A549 (cell line): ENCODE results near the gene ASB18. TPM values are rescaled to one million over a fixed set of nuclear protein-coding genes. Genes with fewer than 3 reads are reported as not detected.

Source experiments
- ATAC-seq, 2 experiments: fragments of 200-7000 bp in 1 of 2; fragments of >200 bp in 1 of 2; cut with Nextera tagmentation in 1 of 2; cut with Tn5 transposase in 1 of 2; 3 replicates each; pipeline versions ENCODE4 v1.8.0 to v1.9.1; 2018 to 2020; ENCODE audit warnings: mild to moderate bottlenecking in 1 of 2, moderate library complexity in 1 of 2
- CTCF ChIA-PET: fragments of 300-600 bp; sonication (Branson Sonifier 250); formaldehyde crosslinking; extraction: SDS; loops from one replicate; lab custom pipeline; 2021; ENCODE audit warnings: antibody characterized with exemption, inconsistent platforms; lab: Yijun Ruan, JAX
- POLR2A ChIA-PET: fragments of 350-600 bp; formaldehyde crosslinking; extraction: SDS; loops from one replicate; lab custom pipeline; 2021; ENCODE audit warnings: antibody characterized with exemption, inconsistent platforms; lab: Yijun Ruan, JAX
- DNase-seq, 2 experiments: peaks; one replicate each; pipeline versions ENCODE4 v3.0.0 to v3.0.0-alpha.2; 2011 to 2016; ENCODE audit warnings: low read depth in 1 of 2, low spot score in 1 of 2
- FAIRE-seq: peaks from 2 replicates; lab custom pipeline; 2011; peaks lifted over from hg19 to GRCh38; lab: Jason Lieb, UNC
- H3K27ac ChIP-seq, 2 experiments: fragments of >200 bp; sonication (Bioruptor Twin); formaldehyde crosslinking; 3 replicates each; pipeline ENCODE4 v1.5.1; 2016 to 2017
- H3K4me1 ChIP-seq: fragments of >200 bp; sonication (Bioruptor Twin); formaldehyde crosslinking; 3 replicates; pipeline ENCODE4 v1.6.1; 2016
- H3K4me2 ChIP-seq: fragments of >200 bp; sonication (Bioruptor Twin); formaldehyde crosslinking; 3 replicates; pipeline ENCODE4 v1.6.1; 2016
- H3K4me3 ChIP-seq: fragments of >200 bp; sonication (Bioruptor Twin); formaldehyde crosslinking; 3 replicates; pipeline ENCODE4 v1.5.1; 2016
- H3K9me3 ChIP-seq: fragments of >200 bp; sonication (Bioruptor Twin); formaldehyde crosslinking; 3 replicates; pipeline ENCODE4 v1.6.1; 2016
- BHLHE40 ChIP-seq: IDR thresholded peaks from 2 replicates; pipeline ENCODE4 v1.6.1; 2012; ENCODE audit warnings: low read depth, low read length, inconsistent platforms
- CBX2 ChIP-seq: fragments of 200-600 bp; sonication (generic); IDR thresholded peaks from 2 replicates; pipeline ENCODE4 v1.6.1; 2016; ENCODE audit warnings: low read depth, mild to moderate bottlenecking, borderline replicate concordance
- CEBPB ChIP-seq, 2 experiments: fragments of >200 bp in 1 of 2; sonication (Bioruptor Twin) in 1 of 2; formaldehyde crosslinking in 1 of 2; IDR thresholded peaks; 2 replicates each; pipeline ENCODE4 v1.6.1; 2012 to 2016
- CHD2 ChIP-seq: fragments of 150-350 bp; IDR thresholded peaks from 2 replicates; pipeline ENCODE4 v1.6.1; 2014; ENCODE audit warnings: low read length; ENCODE audit not compliant: partially characterized antibody
- EHF ChIP-seq: fragments of 250-450 bp; sonication (Bioruptor Pico); IDR thresholded peaks from 2 replicates; pipeline ENCODE4 v1.5.0; 2020; ENCODE audit warnings: mild to moderate bottlenecking
- EP300 ChIP-seq, 2 experiments: fragments of >200 bp; sonication (Bioruptor Twin); formaldehyde crosslinking; IDR thresholded peaks; 2 replicates in 1 of 2; 3 replicates in 1 of 2; pipeline ENCODE4 v1.6.1; 2016 to 2017
- FOSL2 ChIP-seq, 2 experiments: fragments of 450-650 bp in 1 of 2; fragments of >200 bp in 1 of 2; sonication (Bioruptor Twin) in 1 of 2; formaldehyde crosslinking; IDR thresholded peaks; 2 replicates each; pipeline versions ENCODE4 v1.5.0 to v1.6.1; 2016 to 2020; ENCODE audit warnings: mild to moderate bottlenecking in 1 of 2, moderate library complexity in 1 of 2
- GATA3 ChIP-seq: IDR thresholded peaks from 2 replicates; pipeline ENCODE4 v1.6.1; 2012; ENCODE audit warnings: borderline replicate concordance
- HDAC2 ChIP-seq: fragments of 200-600 bp; sonication (generic); IDR thresholded peaks from 2 replicates; pipeline ENCODE4 v1.6.1; 2016
- HEYL ChIP-seq: fragments of 250-450 bp; sonication (Bioruptor Pico); IDR thresholded peaks from 2 replicates; pipeline ENCODE4 v1.8.0; 2021; ENCODE audit warnings: mild to moderate bottlenecking, moderate library complexity
- HOXA7 ChIP-seq: fragments of 250-450 bp; sonication (Bioruptor Pico); IDR thresholded peaks from 2 replicates; pipeline ENCODE4 v1.5.0; 2020; ENCODE audit warnings: mild to moderate bottlenecking, moderate library complexity
- HOXB13 ChIP-seq: fragments of 250-450 bp; sonication (Bioruptor Pico); IDR thresholded peaks from 2 replicates; pipeline ENCODE4 v1.5.0; 2020; ENCODE audit warnings: low read depth, mild to moderate bottlenecking, moderate library complexity
- HOXB5 ChIP-seq: fragments of 250-450 bp; sonication (Bioruptor Pico); IDR thresholded peaks from 2 replicates; pipeline ENCODE4 v1.5.0; 2020; ENCODE audit warnings: mild to moderate bottlenecking, moderate library complexity
- JUNB ChIP-seq: fragments of >200 bp; sonication (Bioruptor Twin); formaldehyde crosslinking; IDR thresholded peaks from 2 replicates; pipeline ENCODE4 v1.6.1; 2016
- KDM1A ChIP-seq: fragments of 200-600 bp; sonication (generic); IDR thresholded peaks from 2 replicates; pipeline ENCODE4 v1.6.1; 2016; ENCODE audit warnings: low read depth, mild to moderate bottlenecking
- KDM5A ChIP-seq: fragments of 200-600 bp; sonication (generic); IDR thresholded peaks from 2 replicates; pipeline ENCODE4 v1.6.1; 2016; ENCODE audit warnings: antibody characterized with exemption, mild to moderate bottlenecking
- MAFK ChIP-seq: fragments of 450-650 bp; IDR thresholded peaks from 2 replicates; pipeline ENCODE4 v1.6.1; 2014; ENCODE audit not compliant: partially characterized antibody
- MYC ChIP-seq: IDR thresholded peaks from 2 replicates; pipeline ENCODE4 v1.6.1; 2012; ENCODE audit warnings: mild to moderate bottlenecking, inconsistent platforms, low read length, improper control_type of control experiment, borderline replicate concordance
- NFE2L2 ChIP-seq: fragments of 150-350 bp; conservative IDR thresholded peaks from 2 replicates; pipeline ENCODE4 v1.6.1; 2014; ENCODE audit warnings: low read length
- RARB ChIP-seq: fragments of 250-450 bp; sonication (Bioruptor Pico); IDR thresholded peaks from 2 replicates; pipeline ENCODE4 v1.8.0; 2021; ENCODE audit warnings: mild to moderate bottlenecking, moderate library complexity
- RNF2 ChIP-seq: fragments of 200-600 bp; sonication (generic); IDR thresholded peaks from 2 replicates; pipeline ENCODE4 v1.6.1; 2016; ENCODE audit warnings: low read depth, mild to moderate bottlenecking, antibody characterized with exemption, moderate library complexity, borderline replicate concordance
- SMC3 ChIP-seq: fragments of >200 bp; sonication (Bioruptor Twin); formaldehyde crosslinking; IDR thresholded peaks from 3 replicates; pipeline ENCODE4 v1.6.1; 2018; ENCODE audit warnings: inconsistent platforms
- ZFP36 ChIP-seq: fragments of 450-650 bp; IDR thresholded peaks from 2 replicates; pipeline ENCODE4 v1.6.1; 2014; ENCODE audit warnings: borderline replicate concordance; ENCODE audit not compliant: partially characterized antibody
- ZSCAN20 ChIP-seq: fragments of 250-450 bp; sonication (Bioruptor Pico); IDR thresholded peaks from 2 replicates; pipeline ENCODE4 v1.8.0; 2022; ENCODE audit warnings: mild to moderate bottlenecking, moderate library complexity
- WGBS: methylation state at CpG from one replicate; pipeline ENCODE4 v1.1.6; 2017; ENCODE audit errors: missing lambda C conversion rate; 5-methylcytosine and 5-hydroxymethylcytosine counted together
- polyA plus RNA-seq, 4 experiments: library from polyadenylated mRNA; depleted of rRNA in 3 of 4; stranded (reverse); fragments of >200 nt; fragmentation: RNase III in 1 of 4; extraction: RNeasy Plus Mini Kit Qiagen cat#74134 plus additional on column Dnase treatment in 1 of 4; gene quantifications; 2 replicates in 3 of 4; 3 replicates in 1 of 4; pipeline ENCODE4 v1.2.3, GENCODE V29; 2011 to 2017
- TF ChIP-seq, protein P1 (sequence below): fragments of >200 bp; sonication (Bioruptor Twin); formaldehyde crosslinking; IDR thresholded peaks from 2 replicates; pipeline ENCODE4 v1.6.1; 2016
- TF ChIP-seq, protein P2 (sequence below): IDR thresholded peaks from 2 replicates; pipeline ENCODE4 v1.6.1; 2012
- TF ChIP-seq, protein P3 (sequence below): fragments of 250-450 bp; sonication (Bioruptor Pico); IDR thresholded peaks from 2 replicates; pipeline ENCODE4 v1.5.0; 2021; ENCODE audit warnings: mild to moderate bottlenecking, moderate library complexity, borderline replicate concordance
- TF ChIP-seq, protein P4 (sequence below): IDR thresholded peaks from 2 replicates; pipeline ENCODE4 v1.6.1; 2012; ENCODE audit warnings: low read depth, borderline replicate concordance
- TF ChIP-seq, protein P5 (sequence below): fragments of >200 bp; sonication (Bioruptor Twin); formaldehyde crosslinking; IDR thresholded peaks from 3 replicates; pipeline ENCODE4 v1.6.1; 2016
- TF ChIP-seq, protein P6 (sequence below): fragments of 250-450 bp; sonication (Bioruptor Pico); IDR thresholded peaks from 2 replicates; pipeline ENCODE4 v1.5.0; 2020; ENCODE audit warnings: low read depth, mild to moderate bottlenecking, moderate library complexity

The ASB18 gene
- polyA plus RNA-seq, 2 of the 4 experiments (the other 2 are of a cell fraction): not detected

DNA sequence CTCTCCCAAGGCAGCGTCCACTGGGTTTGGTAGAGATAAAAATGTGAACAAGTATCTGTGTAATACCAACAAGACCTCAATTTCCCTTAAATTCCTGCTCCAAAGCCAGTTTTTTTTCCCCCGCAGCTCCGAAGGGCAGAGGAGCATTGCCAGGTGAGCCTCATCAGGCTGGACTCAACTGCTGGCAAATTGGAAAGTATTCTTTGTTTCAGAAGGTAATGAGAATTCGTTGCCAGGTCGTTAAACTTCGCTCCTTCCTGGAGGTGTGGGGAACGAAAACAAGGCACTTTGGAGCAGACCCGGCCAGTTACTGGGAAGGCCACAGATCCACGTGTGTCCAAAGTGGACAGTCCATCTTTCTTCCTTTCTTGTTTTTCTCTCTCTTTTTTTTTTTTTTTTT is 30.4 kb upstream of the ASB18 start:
- no peak for TF ChIP-seq HOXA7 (CRISPR knock-in tag)
- TF ChIP-seq, protein P1, sequence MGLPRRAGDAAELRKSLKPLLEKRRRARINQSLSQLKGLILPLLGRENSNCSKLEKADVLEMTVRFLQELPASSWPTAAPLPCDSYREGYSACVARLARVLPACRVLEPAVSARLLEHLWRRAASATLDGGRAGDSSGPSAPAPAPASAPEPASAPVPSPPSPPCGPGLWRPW: no peak
- no peak for TF ChIP-seq CBX2
- no peak for TF ChIP-seq CEBPB (IDR thresholded peaks at IDR 0.05)
- no peak for TF ChIP-seq BHLHE40
- no peak for TF ChIP-seq HEYL (CRISPR knock-in tag)
- TF ChIP-seq ZSCAN20 (CRISPR knock-in tag): no peak
- no peak for TF ChIP-seq HDAC2
- TF ChIP-seq, protein P2, sequence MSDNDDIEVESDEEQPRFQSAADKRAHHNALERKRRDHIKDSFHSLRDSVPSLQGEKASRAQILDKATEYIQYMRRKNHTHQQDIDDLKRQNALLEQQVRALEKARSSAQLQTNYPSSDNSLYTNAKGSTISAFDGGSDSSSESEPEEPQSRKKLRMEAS: no peak
- no peak for TF ChIP-seq KDM5A
- TF ChIP-seq EHF (CRISPR knock-in tag): no peak
- no peak for TF ChIP-seq ZFP36
- no peak for TF ChIP-seq NFE2L2
- no peak for TF ChIP-seq RARB (CRISPR knock-in tag)
- H3K4me2 ChIP-seq: no peak overlapping the region
- DNase-seq: no peak
- ATAC-seq: no peak
- 72% methylated on average over 9 of the region's 9 CpGs for WGBS
- no peaks in the 10 kb centered on the region for H3K4me1 ChIP-seq
- no peak overlapping the region for H3K4me3 ChIP-seq
- no peak overlapping the region for H3K27ac ChIP-seq
- ChIA-PET POLR2A (no interaction called here), CTCF (no interaction called here)
- no peak for FAIRE-seq
- H3K9me3 ChIP-seq: no peaks in the 10 kb centered on the region

DNA sequence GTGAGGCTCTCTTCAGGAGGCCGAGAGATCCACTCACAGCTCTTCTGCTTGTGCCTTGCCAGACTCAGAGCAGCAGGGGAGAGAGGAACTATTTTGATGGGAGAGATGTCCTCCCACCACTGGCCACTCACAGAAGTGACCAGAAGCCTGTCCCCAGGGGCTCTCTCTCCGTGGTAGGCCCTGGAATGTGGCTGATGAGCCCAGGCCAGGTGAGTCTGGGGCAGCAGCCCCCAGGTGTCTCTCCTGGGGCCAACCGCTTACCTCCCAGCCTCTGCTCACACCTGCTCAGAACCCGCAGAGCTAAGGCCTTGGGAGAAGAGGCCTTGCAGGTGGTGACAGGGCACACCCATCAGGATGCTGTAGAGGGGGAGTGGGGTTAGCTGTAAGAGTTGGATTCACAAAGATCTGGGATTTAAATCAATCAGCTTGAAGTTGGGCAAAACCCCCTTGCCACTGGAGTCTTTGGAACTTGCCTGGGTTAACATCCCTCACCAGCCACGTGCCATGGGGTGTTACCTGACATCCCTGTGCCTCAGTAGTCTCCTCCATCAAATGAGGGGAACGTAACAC is 29.1 kb upstream of the ASB18 start:
- Histone ChIP-seq H3K4me1 (no peaks in the 10 kb centered on the region), H3K27ac (no peak overlapping the region), H3K4me3 (no peak overlapping the region), H3K9me3 (no peaks in the 10 kb centered on the region), H3K4me2 (no peak overlapping the region)
- ATAC-seq (no peak), DNase-seq (no peak), FAIRE-seq (no peak)
- TF ChIP-seq CEBPB (IDR thresholded peaks at IDR 0.05) (no peak), HDAC2 (no peak), RNF2 (no peak), HOXB5 (CRISPR knock-in tag) (no peak), CHD2 (no peak), RARB (CRISPR knock-in tag) (no peak), MYC (no peak), JUNB (no peak), SMC3 (no peak)
- TF ChIP-seq, protein P3, sequence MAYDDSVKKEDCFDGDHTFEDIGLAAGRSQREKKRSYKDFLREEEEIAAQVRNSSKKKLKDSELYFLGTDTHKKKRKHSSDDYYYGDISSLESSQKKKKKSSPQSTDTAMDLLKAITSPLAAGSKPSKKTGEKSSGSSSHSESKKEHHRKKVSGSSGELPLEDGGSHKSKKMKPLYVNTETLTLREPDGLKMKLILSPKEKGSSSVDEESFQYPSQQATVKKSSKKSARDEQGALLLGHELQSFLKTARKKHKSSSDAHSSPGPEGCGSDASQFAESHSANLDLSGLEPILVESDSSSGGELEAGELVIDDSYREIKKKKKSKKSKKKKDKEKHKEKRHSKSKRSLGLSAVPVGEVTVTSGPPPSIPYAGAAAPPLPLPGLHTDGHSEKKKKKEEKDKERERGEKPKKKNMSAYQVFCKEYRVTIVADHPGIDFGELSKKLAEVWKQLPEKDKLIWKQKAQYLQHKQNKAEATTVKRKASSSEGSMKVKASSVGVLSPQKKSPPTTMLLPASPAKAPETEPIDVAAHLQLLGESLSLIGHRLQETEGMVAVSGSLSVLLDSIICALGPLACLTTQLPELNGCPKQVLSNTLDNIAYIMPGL (CRISPR knock-in tag): no peak
- ChIA-PET POLR2A (no interaction called here), CTCF (no interaction called here)
- 53% methylated on average over 3 of the region's 6 CpGs for WGBS

DNA sequence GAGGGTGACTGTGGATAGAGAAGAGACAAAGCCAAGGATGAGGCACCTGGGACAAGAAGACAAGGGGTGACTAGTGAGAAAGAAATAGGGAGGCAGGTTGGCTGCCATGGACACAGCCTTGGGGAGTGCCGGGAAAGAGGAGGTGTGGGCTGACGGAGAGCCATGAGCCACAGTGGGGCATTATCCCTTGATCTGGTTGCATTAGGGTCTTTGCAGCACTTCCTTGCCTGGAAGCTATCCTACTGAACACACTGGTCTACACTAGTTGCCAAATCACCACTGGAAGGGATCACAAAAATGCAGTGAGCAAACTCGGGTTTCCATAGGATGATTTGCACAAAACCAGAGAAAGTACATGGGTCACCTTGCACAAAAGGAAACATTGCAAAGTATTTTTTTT is 27.7 kb upstream of the ASB18 start:
- ChIA-PET CTCF (no interaction called here), POLR2A (no interaction called here)
- Histone ChIP-seq H3K27ac (no peak overlapping the region), H3K4me1 (peaks cover 4% of the 10 kb centered on the region; the same call in 2 of the 3 replicates), H3K4me3 (no peak overlapping the region), H3K9me3 (no peaks in the 10 kb centered on the region), H3K4me2 (no peak overlapping the region)
- no peak for DNase-seq
- WGBS: 53% methylated on average over 3 of the region's 3 CpGs
- FAIRE-seq: no peak
- no peak for ATAC-seq
- TF ChIP-seq, protein P1: no peak
- no peak for TF ChIP-seq MAFK
- no peak for TF ChIP-seq HOXB13
- no peak for TF ChIP-seq EP300 (IDR thresholded peaks at IDR 0.05)
- TF ChIP-seq HEYL (CRISPR knock-in tag): no peak
- no peak for TF ChIP-seq ZSCAN20 (CRISPR knock-in tag)
- TF ChIP-seq HDAC2: no peak
- TF ChIP-seq KDM1A: no peak
- no peak for TF ChIP-seq HOXB5 (CRISPR knock-in tag)
- TF ChIP-seq GATA3: no peak
- no peak for TF ChIP-seq FOSL2 (IDR thresholded peaks at IDR 0.05)
- no peak for TF ChIP-seq FOSL2 (CRISPR knock-in tag; IDR thresholded peaks at IDR 0.05)
- TF ChIP-seq NFE2L2: no peak
- TF ChIP-seq, protein P4, sequence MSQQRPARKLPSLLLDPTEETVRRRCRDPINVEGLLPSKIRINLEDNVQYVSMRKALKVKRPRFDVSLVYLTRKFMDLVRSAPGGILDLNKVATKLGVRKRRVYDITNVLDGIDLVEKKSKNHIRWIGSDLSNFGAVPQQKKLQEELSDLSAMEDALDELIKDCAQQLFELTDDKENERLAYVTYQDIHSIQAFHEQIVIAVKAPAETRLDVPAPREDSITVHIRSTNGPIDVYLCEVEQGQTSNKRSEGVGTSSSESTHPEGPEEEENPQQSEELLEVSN: no peak
- no peak for TF ChIP-seq MYC
- TF ChIP-seq, protein P5, sequence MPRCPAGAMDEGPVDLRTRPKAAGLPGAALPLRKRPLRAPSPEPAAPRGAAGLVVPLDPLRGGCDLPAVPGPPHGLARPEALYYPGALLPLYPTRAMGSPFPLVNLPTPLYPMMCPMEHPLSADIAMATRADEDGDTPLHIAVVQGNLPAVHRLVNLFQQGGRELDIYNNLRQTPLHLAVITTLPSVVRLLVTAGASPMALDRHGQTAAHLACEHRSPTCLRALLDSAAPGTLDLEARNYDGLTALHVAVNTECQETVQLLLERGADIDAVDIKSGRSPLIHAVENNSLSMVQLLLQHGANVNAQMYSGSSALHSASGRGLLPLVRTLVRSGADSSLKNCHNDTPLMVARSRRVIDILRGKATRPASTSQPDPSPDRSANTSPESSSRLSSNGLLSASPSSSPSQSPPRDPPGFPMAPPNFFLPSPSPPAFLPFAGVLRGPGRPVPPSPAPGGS: no peak
- TF ChIP-seq, protein P6, sequence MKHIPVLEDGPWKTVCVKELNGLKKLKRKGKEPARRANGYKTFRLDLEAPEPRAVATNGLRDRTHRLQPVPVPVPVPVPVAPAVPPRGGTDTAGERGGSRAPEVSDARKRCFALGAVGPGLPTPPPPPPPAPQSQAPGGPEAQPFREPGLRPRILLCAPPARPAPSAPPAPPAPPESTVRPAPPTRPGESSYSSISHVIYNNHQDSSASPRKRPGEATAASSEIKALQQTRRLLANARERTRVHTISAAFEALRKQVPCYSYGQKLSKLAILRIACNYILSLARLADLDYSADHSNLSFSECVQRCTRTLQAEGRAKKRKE (CRISPR knock-in tag): no peak
